Measurements from ENCODE around the gene AAMDC. TPM values are rescaled to one million over a fixed set of nuclear protein-coding genes. Genes with fewer than 3 reads are reported as not detected.

AAMDC gene
- total and polyA plus RNA-seq, 2 of the 13 experiments (the other 11 are each of a cell fraction or from before 2014, with no cell fraction given): 18.1 to 35.6 TPM

DNA sequence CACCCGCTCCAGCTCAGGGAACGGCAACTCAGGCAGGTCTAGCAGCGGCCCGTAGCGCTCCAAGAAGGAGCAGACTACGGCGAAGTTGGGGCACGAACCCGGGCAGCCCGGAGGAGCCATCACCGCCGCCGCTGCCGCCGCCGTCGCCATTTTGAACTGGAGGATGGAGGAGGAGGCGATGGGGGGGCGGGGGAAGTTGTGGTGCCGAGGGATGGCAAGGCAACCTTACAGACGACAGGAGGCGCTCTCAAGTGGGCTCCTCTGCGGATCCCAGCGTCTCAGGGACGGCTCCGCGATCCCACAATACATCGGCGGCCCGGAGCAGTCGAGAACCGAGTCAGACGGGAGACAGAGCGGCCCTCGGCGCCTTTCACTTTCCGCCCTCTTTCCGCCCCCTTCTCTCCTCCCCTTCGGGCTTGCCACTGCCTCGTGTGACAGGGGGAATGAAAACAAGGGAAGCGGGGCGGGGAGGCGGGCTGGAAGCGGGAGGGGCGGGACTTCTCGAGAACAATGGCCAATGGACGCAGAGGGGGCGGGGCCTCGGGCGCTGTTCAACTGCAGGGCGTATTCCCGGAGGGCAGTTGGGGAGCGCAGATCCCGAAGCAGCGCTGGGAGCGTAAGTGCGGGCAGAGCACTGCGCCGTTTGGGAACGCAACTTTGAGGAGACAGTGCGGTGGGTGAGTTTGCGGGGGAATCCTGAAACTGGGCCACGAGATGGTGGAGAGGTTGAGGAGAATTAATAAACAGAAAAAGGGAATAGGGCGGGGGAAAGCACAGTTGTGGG is at the start of gene AAMDC, which contains the start of gene RSF1 (continued):
- TF ChIP-seq, protein P1, sequence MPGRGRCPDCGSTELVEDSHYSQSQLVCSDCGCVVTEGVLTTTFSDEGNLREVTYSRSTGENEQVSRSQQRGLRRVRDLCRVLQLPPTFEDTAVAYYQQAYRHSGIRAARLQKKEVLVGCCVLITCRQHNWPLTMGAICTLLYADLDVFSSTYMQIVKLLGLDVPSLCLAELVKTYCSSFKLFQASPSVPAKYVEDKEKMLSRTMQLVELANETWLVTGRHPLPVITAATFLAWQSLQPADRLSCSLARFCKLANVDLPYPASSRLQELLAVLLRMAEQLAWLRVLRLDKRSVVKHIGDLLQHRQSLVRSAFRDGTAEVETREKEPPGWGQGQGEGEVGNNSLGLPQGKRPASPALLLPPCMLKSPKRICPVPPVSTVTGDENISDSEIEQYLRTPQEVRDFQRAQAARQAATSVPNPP (CRISPR knock-in tag; IDR thresholded peaks at IDR 0.05): peak; percentile 69; the same call in 1 of the 2 replicates
- TF ChIP-seq ZNF296 (CRISPR knock-in tag; conservative IDR thresholded peaks at IDR 0.05): no peak
- TF ChIP-seq RFX3 (CRISPR knock-in tag; IDR thresholded peaks at IDR 0.05): no peak
- TF ChIP-seq MTA1 (CRISPR knock-in tag; IDR thresholded peaks at IDR 0.05; ENCODE audit: borderline replicate concordance): no peak
- TF ChIP-seq, protein P2, sequence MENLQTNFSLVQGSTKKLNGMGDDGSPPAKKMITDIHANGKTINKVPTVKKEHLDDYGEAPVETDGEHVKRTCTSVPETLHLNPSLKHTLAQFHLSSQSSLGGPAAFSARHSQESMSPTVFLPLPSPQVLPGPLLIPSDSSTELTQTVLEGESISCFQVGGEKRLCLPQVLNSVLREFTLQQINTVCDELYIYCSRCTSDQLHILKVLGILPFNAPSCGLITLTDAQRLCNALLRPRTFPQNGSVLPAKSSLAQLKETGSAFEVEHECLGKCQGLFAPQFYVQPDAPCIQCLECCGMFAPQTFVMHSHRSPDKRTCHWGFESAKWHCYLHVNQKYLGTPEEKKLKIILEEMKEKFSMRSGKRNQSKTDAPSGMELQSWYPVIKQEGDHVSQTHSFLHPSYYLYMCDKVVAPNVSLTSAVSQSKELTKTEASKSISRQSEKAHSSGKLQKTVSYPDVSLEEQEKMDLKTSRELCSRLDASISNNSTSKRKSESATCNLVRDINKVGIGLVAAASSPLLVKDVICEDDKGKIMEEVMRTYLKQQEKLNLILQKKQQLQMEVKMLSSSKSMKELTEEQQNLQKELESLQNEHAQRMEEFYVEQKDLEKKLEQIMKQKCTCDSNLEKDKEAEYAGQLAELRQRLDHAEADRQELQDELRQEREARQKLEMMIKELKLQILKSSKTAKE (CRISPR knock-in tag; IDR thresholded peaks at IDR 0.05; ENCODE audit: borderline replicate concordance): peak; percentile 43; the same call in 1 of the 2 replicates
- TF ChIP-seq ZNF790 (CRISPR knock-in tag; IDR thresholded peaks at IDR 0.05; ENCODE audit: borderline replicate concordance): no peak
- TF ChIP-seq CCAR2 (optimal IDR thresholded peaks at IDR 0.05; ENCODE audit: low read depth, low read length): no peak
- TF ChIP-seq ZNF484 (CRISPR knock-in tag; IDR thresholded peaks at IDR 0.05; ENCODE audit: borderline replicate concordance, low read depth): no peak
- no peak for TF ChIP-seq ZSCAN30 (CRISPR knock-in tag; IDR thresholded peaks at IDR 0.05)
- TF ChIP-seq, protein P3, sequence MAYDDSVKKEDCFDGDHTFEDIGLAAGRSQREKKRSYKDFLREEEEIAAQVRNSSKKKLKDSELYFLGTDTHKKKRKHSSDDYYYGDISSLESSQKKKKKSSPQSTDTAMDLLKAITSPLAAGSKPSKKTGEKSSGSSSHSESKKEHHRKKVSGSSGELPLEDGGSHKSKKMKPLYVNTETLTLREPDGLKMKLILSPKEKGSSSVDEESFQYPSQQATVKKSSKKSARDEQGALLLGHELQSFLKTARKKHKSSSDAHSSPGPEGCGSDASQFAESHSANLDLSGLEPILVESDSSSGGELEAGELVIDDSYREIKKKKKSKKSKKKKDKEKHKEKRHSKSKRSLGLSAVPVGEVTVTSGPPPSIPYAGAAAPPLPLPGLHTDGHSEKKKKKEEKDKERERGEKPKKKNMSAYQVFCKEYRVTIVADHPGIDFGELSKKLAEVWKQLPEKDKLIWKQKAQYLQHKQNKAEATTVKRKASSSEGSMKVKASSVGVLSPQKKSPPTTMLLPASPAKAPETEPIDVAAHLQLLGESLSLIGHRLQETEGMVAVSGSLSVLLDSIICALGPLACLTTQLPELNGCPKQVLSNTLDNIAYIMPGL (CRISPR knock-in tag; IDR thresholded peaks at IDR 0.05; ENCODE audit: borderline replicate concordance in 1 of 2, low read depth in 1 of 2): peak; percentile 84 to 91; a peak in 2 of 4 replicates
- no peak for TF ChIP-seq U2AF2 (IDR thresholded peaks at IDR 0.05; ENCODE audit: low read depth, low read length)
- TF ChIP-seq, protein P4, sequence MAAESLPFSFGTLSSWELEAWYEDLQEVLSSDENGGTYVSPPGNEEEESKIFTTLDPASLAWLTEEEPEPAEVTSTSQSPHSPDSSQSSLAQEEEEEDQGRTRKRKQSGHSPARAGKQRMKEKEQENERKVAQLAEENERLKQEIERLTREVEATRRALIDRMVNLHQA (CRISPR knock-in tag; IDR thresholded peaks at IDR 0.05): no peak
- TF ChIP-seq ZSCAN31 (CRISPR knock-in tag; IDR thresholded peaks at IDR 0.05; ENCODE audit: low read depth): no peak; the same call in 1 of the 2 replicates
- TF ChIP-seq ZNF160 (CRISPR knock-in tag; IDR thresholded peaks at IDR 0.05): no peak
- no peak for TF ChIP-seq MBNL3 (CRISPR knock-in tag; conservative IDR thresholded peaks at IDR 0.05)
- TF ChIP-seq, protein P5, sequence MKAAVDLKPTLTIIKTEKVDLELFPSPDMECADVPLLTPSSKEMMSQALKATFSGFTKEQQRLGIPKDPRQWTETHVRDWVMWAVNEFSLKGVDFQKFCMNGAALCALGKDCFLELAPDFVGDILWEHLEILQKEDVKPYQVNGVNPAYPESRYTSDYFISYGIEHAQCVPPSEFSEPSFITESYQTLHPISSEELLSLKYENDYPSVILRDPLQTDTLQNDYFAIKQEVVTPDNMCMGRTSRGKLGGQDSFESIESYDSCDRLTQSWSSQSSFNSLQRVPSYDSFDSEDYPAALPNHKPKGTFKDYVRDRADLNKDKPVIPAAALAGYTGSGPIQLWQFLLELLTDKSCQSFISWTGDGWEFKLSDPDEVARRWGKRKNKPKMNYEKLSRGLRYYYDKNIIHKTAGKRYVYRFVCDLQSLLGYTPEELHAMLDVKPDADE (CRISPR knock-in tag; IDR thresholded peaks at IDR 0.05): no peak
- 0 out of 2 replicates have a peak, but pooled peaks have one; percentile 32 for TF ChIP-seq ZNF543 (CRISPR knock-in tag; IDR thresholded peaks at IDR 0.05)
- TF ChIP-seq, protein P6, sequence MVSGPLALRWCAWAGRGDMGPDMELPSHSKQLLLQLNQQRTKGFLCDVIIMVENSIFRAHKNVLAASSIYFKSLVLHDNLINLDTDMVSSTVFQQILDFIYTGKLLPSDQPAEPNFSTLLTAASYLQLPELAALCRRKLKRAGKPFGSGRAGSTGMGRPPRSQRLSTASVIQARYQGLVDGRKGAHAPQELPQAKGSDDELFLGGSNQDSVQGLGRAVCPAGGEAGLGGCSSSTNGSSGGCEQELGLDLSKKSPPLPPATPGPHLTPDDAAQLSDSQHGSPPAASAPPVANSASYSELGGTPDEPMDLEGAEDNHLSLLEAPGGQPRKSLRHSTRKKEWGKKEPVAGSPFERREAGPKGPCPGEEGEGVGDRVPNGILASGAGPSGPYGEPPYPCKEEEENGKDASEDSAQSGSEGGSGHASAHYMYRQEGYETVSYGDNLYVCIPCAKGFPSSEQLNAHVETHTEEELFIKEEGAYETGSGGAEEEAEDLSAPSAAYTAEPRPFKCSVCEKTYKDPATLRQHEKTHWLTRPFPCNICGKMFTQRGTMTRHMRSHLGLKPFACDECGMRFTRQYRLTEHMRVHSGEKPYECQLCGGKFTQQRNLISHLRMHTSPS (CRISPR knock-in tag; IDR thresholded peaks at IDR 0.05; ENCODE audit: low read depth): no peak
- no peak for TF ChIP-seq EHMT2 (IDR thresholded peaks at IDR 0.05; ENCODE audit: borderline replicate concordance, low read depth, low read length)
- peak; percentile 79; the same call in 1 of the 2 replicates for TF ChIP-seq DMAP1 (CRISPR knock-in tag; IDR thresholded peaks at IDR 0.05)
